Measurements from ENCODE around the gene FAM210A. TPM values are rescaled to one million over a fixed set of nuclear protein-coding genes. Genes with fewer than 3 reads are reported as not detected.

The FAM210A gene, protein sequence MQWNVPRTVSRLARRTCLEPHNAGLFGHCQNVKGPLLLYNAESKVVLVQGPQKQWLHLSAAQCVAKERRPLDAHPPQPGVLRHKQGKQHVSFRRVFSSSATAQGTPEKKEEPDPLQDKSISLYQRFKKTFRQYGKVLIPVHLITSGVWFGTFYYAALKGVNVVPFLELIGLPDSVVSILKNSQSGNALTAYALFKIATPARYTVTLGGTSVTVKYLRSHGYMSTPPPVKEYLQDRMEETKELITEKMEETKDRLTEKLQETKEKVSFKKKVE
- 27.9 and 28.6 TPM in 2 replicates for total RNA-seq

DNA sequence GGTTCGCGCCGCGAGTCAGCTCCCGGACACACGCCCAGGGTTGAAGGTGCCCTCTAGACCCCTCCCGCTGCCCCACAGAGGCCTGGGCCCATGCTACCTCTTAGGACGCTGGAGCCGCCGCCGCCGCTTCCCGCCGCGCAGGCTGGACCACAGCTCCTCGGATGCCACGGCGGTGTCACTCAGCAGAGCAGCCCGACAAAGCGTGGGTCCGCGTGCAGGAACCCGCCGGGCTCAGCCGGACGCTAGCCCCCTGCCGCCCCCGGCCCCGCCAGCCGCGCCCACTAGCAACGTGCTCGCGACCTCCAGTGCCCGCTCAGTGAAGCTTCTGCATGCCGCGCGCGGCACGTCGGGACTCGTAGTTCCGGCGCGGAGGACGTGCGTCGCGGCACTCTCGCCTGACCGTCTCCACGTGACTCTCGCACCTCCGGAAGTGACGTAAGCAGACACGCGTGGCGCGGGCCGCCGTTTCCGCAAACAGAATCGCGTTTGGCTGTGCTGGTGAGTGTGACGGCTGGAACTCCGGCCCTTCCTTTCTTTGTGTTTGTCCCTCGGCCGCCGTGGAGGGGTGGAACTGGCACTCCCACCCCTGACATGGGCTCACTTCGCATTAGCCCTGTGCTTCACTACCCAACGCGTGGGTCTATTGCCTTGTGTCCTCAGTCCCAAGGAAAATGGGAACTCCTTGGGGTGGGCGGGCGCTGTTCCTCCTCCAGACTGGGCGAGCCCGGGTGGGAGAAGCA, at the start of gene FAM210A, which contains the start of gene RNMT:
TSS of gene FAM210A (minus strand) at position 327 of the 740 bp plus-strand sequence. CDS start 44,481 bp downstream, outside the sequence.
TSS of gene RNMT (plus strand) at position 442 of the 740 bp plus-strand sequence. CDS start 4,845 bp downstream, outside the sequence.

Small RNA genes lying within 50 kb of the gene (small RNA-seq; reads per million reads assigned to genes)
- gene AP001525.1 (not detected), gene RN7SL362P (not detected)

Other genes with a start within 250 kb of the FAM210A start
- 26.9 and 28.9 TPM in 2 replicates for gene RNMT, start 115 bp upstream of the FAM210A start, total RNA-seq
- gene MC5R, start 97.6 kb upstream of the FAM210A start, total RNA-seq, result not detected in 2 replicates
- not detected in 2 replicates for gene MC2R, start 189.0 kb upstream of the FAM210A start, total RNA-seq

Measured in thoracic aorta endothelial cell (primary cell).